ENCODE measurements around the gene ZNRF1. TPM values are rescaled to one million over a fixed set of nuclear protein-coding genes. Genes with fewer than 3 reads are reported as not detected.
A peak's percentile ranks its signal among the peaks of the same experiment; 100 is the strongest.

The ZNRF1 gene
- total and polyA plus RNA-seq, 2 donors from 2014 or later, result 10.8 to 23.1 TPM

DNA sequence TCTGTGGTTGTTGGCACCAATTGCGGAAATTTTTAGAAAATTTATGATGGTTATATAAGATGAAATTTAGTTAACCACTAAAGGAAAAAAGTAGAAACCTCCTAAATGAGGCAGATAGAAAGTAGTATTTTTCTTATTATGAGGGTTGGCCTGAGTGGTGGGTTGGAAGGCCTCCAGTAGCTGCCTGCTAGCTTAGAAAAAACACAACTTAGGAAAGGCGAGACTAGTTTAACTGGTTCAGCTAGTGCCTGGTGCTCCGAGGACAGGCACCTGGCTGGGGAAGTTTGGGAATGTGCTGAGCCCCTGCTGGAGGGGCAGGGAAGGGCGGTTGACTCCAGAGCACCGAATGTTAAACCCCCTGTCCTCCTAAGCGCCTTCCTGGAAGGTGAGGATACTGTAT lies 97.8 kb downstream of the ZNRF1 start:
- intact Hi-C loops (cut with DNase I), result no loop called here
- Histone ChIP-seq H3K4me1 (ENCODE audit: control insufficient read depth in 2 of 3, insufficient read depth in 2 of 3, low read depth in 1 of 3, low read length in 3 of 3) (peaks cover 0 to 29% (median 21%) of the 10 kb centered on the region in 3 donors), H3K27ac (ENCODE audit: low read depth in 2 of 2, low read length in 2 of 2) (no peak overlapping the region), H3K4me3 (ENCODE audit: low read length in 3 of 3) (no peak overlapping the region), H3K27me3 (ENCODE audit: control insufficient read depth, insufficient read depth, low read length) (no peaks in the 10 kb centered on the region), H3K9me3 (ENCODE audit: control insufficient read depth in 2 of 3, insufficient read depth in 1 of 3, low read length in 3 of 3) (no peaks in the 10 kb centered on the region), H3K9ac (ENCODE audit: low read length in 3 of 3) (peak overlapping the region in 1 of 3 donors; percentile 24), H3K36me3 (ENCODE audit: control insufficient read depth in 2 of 3, insufficient read depth in 3 of 3, low read length in 3 of 3) (peaks cover 0 to 4% (median 0%) of the 10 kb centered on the region in 3 donors)
- TF ChIP-seq, protein P1, sequence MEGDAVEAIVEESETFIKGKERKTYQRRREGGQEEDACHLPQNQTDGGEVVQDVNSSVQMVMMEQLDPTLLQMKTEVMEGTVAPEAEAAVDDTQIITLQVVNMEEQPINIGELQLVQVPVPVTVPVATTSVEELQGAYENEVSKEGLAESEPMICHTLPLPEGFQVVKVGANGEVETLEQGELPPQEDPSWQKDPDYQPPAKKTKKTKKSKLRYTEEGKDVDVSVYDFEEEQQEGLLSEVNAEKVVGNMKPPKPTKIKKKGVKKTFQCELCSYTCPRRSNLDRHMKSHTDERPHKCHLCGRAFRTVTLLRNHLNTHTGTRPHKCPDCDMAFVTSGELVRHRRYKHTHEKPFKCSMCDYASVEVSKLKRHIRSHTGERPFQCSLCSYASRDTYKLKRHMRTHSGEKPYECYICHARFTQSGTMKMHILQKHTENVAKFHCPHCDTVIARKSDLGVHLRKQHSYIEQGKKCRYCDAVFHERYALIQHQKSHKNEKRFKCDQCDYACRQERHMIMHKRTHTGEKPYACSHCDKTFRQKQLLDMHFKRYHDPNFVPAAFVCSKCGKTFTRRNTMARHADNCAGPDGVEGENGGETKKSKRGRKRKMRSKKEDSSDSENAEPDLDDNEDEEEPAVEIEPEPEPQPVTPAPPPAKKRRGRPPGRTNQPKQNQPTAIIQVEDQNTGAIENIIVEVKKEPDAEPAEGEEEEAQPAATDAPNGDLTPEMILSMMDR (IDR thresholded peaks at IDR 0.05; ENCODE audit: borderline replicate concordance, extremely low read depth, insufficient read depth), result no peak
- DNase-seq (peak in 3 of 5 donors; percentile 40 to 76 (median 68)), FAIRE-seq (no peak)

DNA sequence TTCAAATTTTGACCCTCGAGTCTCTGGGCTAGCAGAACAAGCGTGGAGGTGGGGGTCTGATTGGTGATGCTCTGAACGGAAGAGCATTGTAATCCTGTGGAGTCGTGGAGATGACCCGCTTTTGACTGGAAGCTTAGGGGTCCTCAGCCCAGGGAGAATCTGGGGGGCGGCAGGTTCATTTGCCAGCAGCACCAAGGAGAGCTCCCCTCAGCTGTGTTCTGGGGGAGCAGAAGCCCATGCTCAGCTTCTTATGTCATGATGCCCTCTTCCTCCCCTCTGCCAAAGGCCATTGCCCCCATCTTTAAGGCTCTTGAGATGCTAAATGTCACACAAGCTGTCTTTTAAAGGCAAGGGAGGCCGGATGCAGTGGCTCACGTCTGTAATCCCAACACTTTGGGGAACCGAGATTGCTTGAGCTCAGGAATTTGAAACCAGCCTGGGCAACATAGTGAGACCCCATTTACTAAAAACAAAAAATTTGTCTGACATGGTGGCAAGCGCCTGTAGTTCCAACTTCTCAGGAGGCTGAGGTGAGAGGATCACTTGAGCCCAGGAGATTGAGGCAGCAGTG lies 98.5 kb downstream of the ZNRF1 start:
- peaks cover 0 to 4% (median 0%) of the 10 kb centered on the region in 3 donors for H3K36me3 ChIP-seq (ENCODE audit: control insufficient read depth in 2 of 3, insufficient read depth in 3 of 3, low read length in 3 of 3)
- DNase-seq, result peak in 1 of 5 donors; percentile 13
- H3K27ac ChIP-seq (ENCODE audit: low read depth in 2 of 2, low read length in 2 of 2), result no peak overlapping the region
- intact Hi-C loops (cut with DNase I), result no loop called here
- H3K4me3 ChIP-seq (ENCODE audit: low read length in 3 of 3), result no peak overlapping the region
- no peaks in the 10 kb centered on the region for H3K9me3 ChIP-seq (ENCODE audit: control insufficient read depth in 2 of 3, insufficient read depth in 1 of 3, low read length in 3 of 3)
- H3K9ac ChIP-seq (ENCODE audit: low read length in 3 of 3), result peak overlapping the region in 1 of 3 donors; percentile 24
- TF ChIP-seq, protein P1 (IDR thresholded peaks at IDR 0.05; ENCODE audit: borderline replicate concordance, extremely low read depth, insufficient read depth), result no peak
- FAIRE-seq, result no peak
- H3K27me3 ChIP-seq (ENCODE audit: control insufficient read depth, insufficient read depth, low read length), result no peaks in the 10 kb centered on the region
- peaks cover 0 to 29% (median 21%) of the 10 kb centered on the region in 3 donors for H3K4me1 ChIP-seq (ENCODE audit: control insufficient read depth in 2 of 3, insufficient read depth in 2 of 3, low read depth in 1 of 3, low read length in 3 of 3)

DNA sequence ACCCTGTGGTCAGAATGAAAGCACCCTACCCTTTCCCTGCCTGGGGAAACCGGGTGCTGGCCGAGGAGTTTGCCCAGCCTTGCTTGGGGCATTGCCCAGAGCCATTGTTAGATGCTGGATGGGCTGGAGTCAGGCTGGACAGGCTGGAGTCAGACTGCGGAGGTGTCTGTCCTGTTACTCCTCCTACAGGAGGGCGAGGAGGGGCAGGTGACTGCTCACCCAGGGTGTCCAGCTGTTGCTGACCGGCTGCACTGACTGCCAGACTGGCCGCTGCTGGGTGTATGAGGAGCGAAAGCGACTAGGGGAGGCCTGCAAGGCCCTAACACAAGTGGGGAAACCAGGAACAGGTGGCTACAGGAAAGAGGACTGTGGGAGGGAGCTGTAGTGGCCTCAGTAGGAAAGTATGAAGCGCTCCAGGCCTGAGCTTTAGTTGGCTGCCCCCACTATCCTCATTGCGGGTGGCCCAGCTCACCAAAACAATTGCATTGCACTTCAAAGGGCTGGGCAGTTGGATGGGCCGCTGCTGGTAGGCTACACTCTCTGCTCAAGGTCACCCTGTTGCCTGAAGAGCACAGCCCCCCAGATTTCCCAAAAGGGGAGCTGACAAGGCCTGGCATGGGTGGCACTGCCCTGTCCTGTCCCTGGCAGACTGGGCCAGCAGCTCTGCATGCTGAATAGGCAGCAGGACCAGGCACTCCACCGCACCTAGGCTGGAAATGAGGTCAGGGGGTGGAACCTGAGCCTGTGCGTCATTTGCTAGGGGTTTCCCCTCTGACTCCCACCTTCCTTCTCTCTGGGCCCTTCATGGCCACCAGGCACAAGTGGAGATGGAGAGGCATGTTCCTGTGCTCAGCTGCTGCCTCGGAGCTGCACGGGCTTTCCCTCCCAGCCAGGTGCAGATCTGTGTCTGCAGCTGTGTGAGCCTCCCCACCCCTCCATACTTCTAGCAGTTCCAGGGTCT lies 99.4 kb downstream of the ZNRF1 start:
- FAIRE-seq, result no peak
- Histone ChIP-seq H3K4me3 (ENCODE audit: low read length in 3 of 3) (no peak overlapping the region), H3K36me3 (ENCODE audit: control insufficient read depth in 2 of 3, insufficient read depth in 3 of 3, low read length in 3 of 3) (peaks cover 0 to 4% (median 0%) of the 10 kb centered on the region in 3 donors), H3K27ac (ENCODE audit: low read depth in 2 of 2, low read length in 2 of 2) (peak overlapping the region; percentile 20 to 34), H3K9me3 (ENCODE audit: control insufficient read depth in 2 of 3, insufficient read depth in 1 of 3, low read length in 3 of 3) (no peaks in the 10 kb centered on the region), H3K9ac (ENCODE audit: low read length in 3 of 3) (peak overlapping the region in 1 of 3 donors; percentile 12), H3K4me1 (ENCODE audit: control insufficient read depth in 2 of 3, insufficient read depth in 2 of 3, low read depth in 1 of 3, low read length in 3 of 3) (peaks cover 0 to 22% (median 21%) of the 10 kb centered on the region in 3 donors), H3K27me3 (ENCODE audit: control insufficient read depth, insufficient read depth, low read length) (no peaks in the 10 kb centered on the region)
- TF ChIP-seq, protein P1 (IDR thresholded peaks at IDR 0.05; ENCODE audit: borderline replicate concordance, extremely low read depth, insufficient read depth), result no peak
- DNase-seq, result peak in 1 of 5 donors; percentile 59
- intact Hi-C loops (cut with DNase I), result no loop called here
